ENCODE data around the gene TRIM33.

The TRIM33 gene

GRCh38 chr1:114550336-114550735 lies 39.3 kb upstream of the TRIM33 start:
- DNase-seq (ENCODE audit: low read depth): no peak
- TF ChIP-seq CTCF (IDR thresholded peaks at IDR 0.05; ENCODE audit: low read length, missing control alignments): no peak
- H3K4me3 ChIP-seq (replicated peaks; ENCODE audit: low read depth, low read length): no peak overlapping the region

DNA sequence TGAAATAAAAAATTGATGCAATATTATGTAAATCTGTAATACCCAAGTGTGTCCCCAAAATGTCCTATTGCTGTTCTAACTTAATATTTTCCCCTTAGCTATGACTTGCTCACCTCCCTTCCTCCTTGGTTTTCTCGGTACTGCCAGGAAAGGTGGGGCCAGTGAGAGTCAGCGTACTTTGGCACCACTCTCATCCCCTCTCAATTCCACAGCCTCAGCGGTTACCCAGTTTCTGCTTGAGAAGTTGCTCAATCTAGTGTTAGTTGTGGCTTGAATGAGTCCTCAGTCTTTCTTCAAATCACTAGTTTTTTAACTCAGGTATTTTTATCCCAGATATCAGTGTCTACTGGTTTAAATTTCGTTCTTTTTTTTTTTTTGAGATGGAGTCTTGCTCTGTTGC lies 38.1 kb upstream of the TRIM33 start:
- no peak overlapping the region for H3K4me3 ChIP-seq (replicated peaks; ENCODE audit: low read depth, low read length)
- peak; percentile 7 for DNase-seq (ENCODE audit: low read depth)
- TF ChIP-seq CTCF (IDR thresholded peaks at IDR 0.05; ENCODE audit: low read length, missing control alignments): no peak

GRCh38 chr1:114547076-114547475 lies 36.1 kb upstream of the TRIM33 start:
- no peak for DNase-seq (ENCODE audit: low read depth)
- no peak for TF ChIP-seq CTCF (IDR thresholded peaks at IDR 0.05; ENCODE audit: low read length, missing control alignments)
- H3K4me3 ChIP-seq (replicated peaks; ENCODE audit: low read depth, low read length): no peak overlapping the region

GRCh38 chr1:114545796-114546195 lies 34.8 kb upstream of the TRIM33 start:
- no peak for DNase-seq (ENCODE audit: low read depth)
- no peak for TF ChIP-seq CTCF (IDR thresholded peaks at IDR 0.05; ENCODE audit: low read length, missing control alignments)
- H3K4me3 ChIP-seq (replicated peaks; ENCODE audit: low read depth, low read length): no peak overlapping the region

DNA sequence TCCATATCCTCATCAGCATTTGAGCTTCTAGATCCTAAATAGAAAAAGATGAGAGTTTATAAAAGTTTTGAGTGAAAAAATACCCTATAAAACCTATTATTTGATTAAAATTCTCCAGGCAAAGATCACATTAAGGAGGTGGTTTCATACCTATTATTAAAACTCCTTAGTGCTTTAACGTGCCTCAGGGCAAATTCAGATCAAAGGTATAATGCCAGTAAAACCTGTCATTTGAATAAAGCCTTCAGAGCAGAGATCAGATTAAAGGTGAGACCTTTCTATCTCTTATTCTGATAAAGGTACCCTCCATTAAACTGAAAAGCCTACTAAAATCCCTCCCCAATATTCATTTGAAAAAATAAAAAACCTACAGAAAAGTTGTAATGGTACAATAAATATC lies 34.3 kb upstream of the TRIM33 start:
- no peak for TF ChIP-seq CTCF (IDR thresholded peaks at IDR 0.05; ENCODE audit: low read length, missing control alignments)
- no peak for DNase-seq (ENCODE audit: low read depth)
- no peak overlapping the region for H3K4me3 ChIP-seq (replicated peaks; ENCODE audit: low read depth, low read length)

DNA sequence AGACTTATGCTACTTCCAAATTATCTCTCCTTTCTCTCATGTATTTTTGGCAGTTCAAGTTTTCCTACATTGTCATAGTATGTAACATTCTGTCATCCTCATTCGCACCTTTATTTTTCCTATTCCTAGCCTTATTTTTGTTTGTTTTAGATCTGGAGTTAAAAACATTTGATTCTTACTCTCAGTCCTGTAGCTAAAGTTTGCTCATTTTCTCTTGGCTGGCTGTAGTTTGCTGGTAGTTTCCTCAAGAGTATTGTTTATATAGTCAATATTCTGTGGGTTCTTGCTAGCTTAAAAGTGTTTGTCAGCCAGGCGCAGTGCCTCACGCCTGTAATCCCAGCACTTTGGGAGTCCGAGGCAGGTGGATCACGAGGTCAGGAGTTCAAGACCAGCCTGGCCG lies 29.8 kb upstream of the TRIM33 start:
- TF ChIP-seq CTCF (IDR thresholded peaks at IDR 0.05; ENCODE audit: low read length, missing control alignments): no peak
- no peak overlapping the region for H3K4me3 ChIP-seq (replicated peaks; ENCODE audit: low read depth, low read length)
- DNase-seq (ENCODE audit: low read depth): no peak

DNA sequence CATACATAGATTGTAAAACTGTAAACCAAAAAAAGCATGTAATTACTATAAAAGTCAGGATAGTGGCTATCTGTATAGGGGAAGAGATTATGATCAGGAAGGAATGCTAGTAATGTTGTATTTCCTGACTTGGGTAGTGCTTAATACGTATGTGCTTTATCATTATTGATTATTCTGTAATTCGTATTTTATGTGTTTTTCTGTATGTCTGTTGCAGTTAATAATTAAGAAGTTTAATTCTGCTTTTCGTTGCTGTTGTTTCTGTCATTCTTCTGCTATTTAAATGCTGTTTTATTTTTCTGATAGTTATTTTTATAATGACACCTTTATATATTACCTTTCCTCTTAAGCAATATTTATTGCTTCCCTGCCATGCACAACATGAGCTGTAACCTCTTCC lies 29.3 kb upstream of the TRIM33 start:
- H3K4me3 ChIP-seq (replicated peaks; ENCODE audit: low read depth, low read length): no peak overlapping the region
- no peak for TF ChIP-seq CTCF (IDR thresholded peaks at IDR 0.05; ENCODE audit: low read length, missing control alignments)
- no peak for DNase-seq (ENCODE audit: low read depth)
